T-cell (primary cell): Measurements from ENCODE around the gene IL1RN. TPM values are rescaled to one million over a fixed set of nuclear protein-coding genes. Genes with fewer than 3 reads are reported as not detected.

Experiments used
- ATAC-seq, 4 experiments: fragments of 200-7000 bp in 3 of 4; fragments of 150-1000 bp in 1 of 4; cut with Tn5 transposase; replicated peaks in 1 of 4; 1 replicate in 3 of 4; 2 replicates in 1 of 4; pipeline ENCODE4 v1.10.0; 2021; ENCODE audit warnings: moderate library complexity in 3 of 4, mild to moderate bottlenecking in 2 of 4, moderate number of reproducible peaks in 1 of 4
- CTCF ChIA-PET, 2 donors: fragments of 300-600 bp; sonication (Branson Sonifier 250); formaldehyde crosslinking; loops; one replicate each; lab custom pipeline; 2022; ENCODE audit warnings: antibody characterized with exemption in 2 of 2; lab: Charles Lee
- POLR2A ChIA-PET, 2 donors: fragments of 300-600 bp; sonication (Branson Sonifier 250); formaldehyde crosslinking; loops; one replicate each; lab custom pipeline; 2022; ENCODE audit warnings: antibody characterized with exemption in 2 of 2; lab: Charles Lee
- DNase-seq, 35 experiments: peaks; one replicate each; pipeline versions ENCODE4 v3.0.0 to v3.0.0-alpha.2; 2013 to 2023
- H3K27ac ChIP-seq: one replicate; pipeline ENCODE4 v1.5.1; 2013; ENCODE audit warnings: low read length
- H3K27me3 ChIP-seq, 2 experiments: replicated peaks in 1 of 2; 1 replicate in 1 of 2; 2 replicates in 1 of 2; pipeline versions ENCODE4 v1.6.1 to v1.7.0; 2013; ENCODE audit warnings: low read length in 1 of 2, mixed read lengths in 1 of 2; ENCODE audit not compliant: control insufficient read depth in 2 of 2, insufficient read depth in 2 of 2; ENCODE audit errors: extremely low read depth in 1 of 2
- H3K36me3 ChIP-seq, 2 donors: 1 replicate in 1 of 2; 2 replicates in 1 of 2; pipeline versions ENCODE4 v1.6.1 to v1.7.0; 2013; ENCODE audit warnings: low read length in 1 of 2; ENCODE audit not compliant: control insufficient read depth in 2 of 2, insufficient read depth in 1 of 2; ENCODE audit errors: extremely low read depth in 1 of 2
- H3K4me1 ChIP-seq, 2 experiments: 1 replicate in 1 of 2; 2 replicates in 1 of 2; pipeline versions ENCODE4 v1.6.1 to v1.7.0; 2013; ENCODE audit warnings: low read length in 2 of 2, mixed read lengths in 1 of 2; ENCODE audit not compliant: insufficient read depth in 2 of 2, control insufficient read depth in 1 of 2; ENCODE audit errors: extremely low read depth in 1 of 2
- H3K4me3 ChIP-seq, 2 donors: 1 replicate in 1 of 2; 2 replicates in 1 of 2; pipeline versions ENCODE4 v1.5.1 to v1.7.0; 2013; ENCODE audit warnings: mild to moderate bottlenecking in 2 of 2, low read length in 1 of 2, moderate library complexity in 1 of 2; ENCODE audit not compliant: control insufficient read depth in 1 of 2; ENCODE audit errors: extremely low read depth in 1 of 2
- H3K9me3 ChIP-seq: 2 replicates; pipeline ENCODE4 v1.7.0; 2013
- H3K27ac Mint-ChIP-seq, 2 donors: one replicate each; pipeline ENCODE4 v1.8.0; 2020 to 2021; ENCODE audit warnings: mild to moderate bottlenecking in 2 of 2, mixed read lengths in 2 of 2
- H3K27me3 Mint-ChIP-seq, 2 donors: one replicate each; pipeline ENCODE4 v1.8.0; 2021 to 2022; ENCODE audit warnings: mixed read lengths in 2 of 2
- H3K36me3 Mint-ChIP-seq: one replicate; pipeline ENCODE4 v1.8.0; 2021; ENCODE audit warnings: mixed read lengths
- H3K4me1 Mint-ChIP-seq, 3 donors: one replicate each; pipeline ENCODE4 v1.8.0; 2020 to 2022; ENCODE audit warnings: mixed read lengths in 3 of 3, mild to moderate bottlenecking in 1 of 3
- H3K4me3 Mint-ChIP-seq, 3 donors: one replicate each; pipeline ENCODE4 v1.8.0; 2020 to 2022; ENCODE audit warnings: mild to moderate bottlenecking in 3 of 3, mixed read lengths in 3 of 3, moderate library complexity in 3 of 3
- H3K9me3 Mint-ChIP-seq, 3 donors: one replicate each; pipeline ENCODE4 v1.8.0; 2020 to 2022; ENCODE audit warnings: mixed read lengths in 3 of 3
- WGBS: methylation state at CpG from one replicate; pipeline ENCODE4 v1.1.5; 2013; ENCODE audit warnings: missing lambda C conversion rate; ENCODE audit not compliant: insufficient coverage; 5-methylcytosine and 5-hydroxymethylcytosine counted together
- total RNA-seq, 35 experiments: library from RNA in 6 of 35; stranded (reverse) in 6 of 35; fragments of 120-200 nt in 1 of 35; gene quantifications; one replicate each; pipeline versions ENCODE4 v1.2.1 to v1.2.4 and lab custom pipeline; 2013 to 2026

IL1RN gene
- total RNA-seq, 5 donors from 2014 or later (not counting 1 experiment from before 2014, with no cell fraction given): not detected

DNA sequence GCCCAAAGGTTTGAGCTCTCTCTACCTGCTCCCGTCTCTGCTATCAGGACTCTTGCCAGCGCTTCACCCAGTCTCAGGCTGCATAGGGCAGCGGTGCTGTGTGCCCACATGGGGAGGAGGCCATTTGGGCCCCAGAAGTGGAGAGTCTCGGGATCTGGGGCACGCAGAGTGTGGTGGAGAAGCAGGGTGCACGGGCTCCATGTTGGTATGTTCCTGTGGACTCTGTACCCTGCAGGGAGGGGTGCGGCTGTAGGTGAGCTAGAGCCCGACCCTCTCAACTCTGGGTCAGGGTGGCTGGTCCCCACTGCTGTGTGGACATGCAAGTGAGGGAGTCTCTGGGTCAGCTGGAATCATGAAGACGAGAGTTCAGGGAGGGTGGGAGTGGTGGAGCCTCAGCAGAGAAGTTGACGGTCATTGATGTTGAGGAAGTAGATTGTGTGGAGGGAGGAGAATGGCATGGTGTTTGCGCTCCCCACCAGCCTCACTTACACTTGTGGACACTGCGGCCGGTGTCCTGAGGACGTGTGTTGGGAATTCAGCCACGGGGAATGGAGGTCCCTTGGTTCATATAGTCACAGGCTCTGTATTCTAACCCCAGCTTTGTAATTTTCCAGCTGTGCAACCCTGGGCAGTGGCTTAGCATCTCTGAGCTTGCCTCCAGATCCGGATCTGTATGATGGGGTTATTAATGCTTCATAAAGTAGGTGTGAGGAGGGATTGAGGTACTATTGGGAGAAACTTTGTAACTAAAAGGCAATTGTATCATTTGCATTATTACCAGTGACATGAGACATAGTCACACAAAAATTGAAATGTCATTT, 45.5 kb downstream of the IL1RN start:
- Mint-ChIP-seq H3K27ac (peak overlapping the region; percentile 90 to 96), H3K4me1 (peaks cover 82 to 84% (median 83%) of the 10 kb centered on the region in 3 donors), H3K27me3 (peaks cover 0 to 2% of the 10 kb centered on the region in 2 donors), H3K9me3 (peaks cover 0 to 3% (median 0%) of the 10 kb centered on the region in 3 donors), H3K4me3 (peak overlapping the region; percentile 85 to 86 (median 86)), H3K36me3 (peaks cover 12% of the 10 kb centered on the region)
- no peaks in the 10 kb centered on the region for H3K9me3 ChIP-seq
- no peak for ATAC-seq
- H3K4me1 ChIP-seq: peaks cover 54 to 95% of the 10 kb centered on the region in 2 experiments
- DNase-seq: no peak
- ChIA-PET POLR2A (interaction anchor here in 1 of 2 donors (1.3 kb wide), 1 partner anchor 35 kb away, joined by 3 read pairs; no protein-coding TSS in a partner anchor), CTCF (interaction anchor here (0.9 to 7.9 kb wide), 4 partner anchors 14 to 36 kb away, joined by 3 to 99 read pairs (median 17); no protein-coding TSS in a partner anchor)
- peak overlapping the region; percentile 78 for H3K27ac ChIP-seq
- H3K36me3 ChIP-seq: peaks cover 5 to 20% of the 10 kb centered on the region in 2 donors
- 98% methylated on average over 10 of the region's 16 CpGs for WGBS
- no peaks in the 10 kb centered on the region for H3K27me3 ChIP-seq
- peak overlapping the region; percentile 42 to 93 for H3K4me3 ChIP-seq

DNA sequence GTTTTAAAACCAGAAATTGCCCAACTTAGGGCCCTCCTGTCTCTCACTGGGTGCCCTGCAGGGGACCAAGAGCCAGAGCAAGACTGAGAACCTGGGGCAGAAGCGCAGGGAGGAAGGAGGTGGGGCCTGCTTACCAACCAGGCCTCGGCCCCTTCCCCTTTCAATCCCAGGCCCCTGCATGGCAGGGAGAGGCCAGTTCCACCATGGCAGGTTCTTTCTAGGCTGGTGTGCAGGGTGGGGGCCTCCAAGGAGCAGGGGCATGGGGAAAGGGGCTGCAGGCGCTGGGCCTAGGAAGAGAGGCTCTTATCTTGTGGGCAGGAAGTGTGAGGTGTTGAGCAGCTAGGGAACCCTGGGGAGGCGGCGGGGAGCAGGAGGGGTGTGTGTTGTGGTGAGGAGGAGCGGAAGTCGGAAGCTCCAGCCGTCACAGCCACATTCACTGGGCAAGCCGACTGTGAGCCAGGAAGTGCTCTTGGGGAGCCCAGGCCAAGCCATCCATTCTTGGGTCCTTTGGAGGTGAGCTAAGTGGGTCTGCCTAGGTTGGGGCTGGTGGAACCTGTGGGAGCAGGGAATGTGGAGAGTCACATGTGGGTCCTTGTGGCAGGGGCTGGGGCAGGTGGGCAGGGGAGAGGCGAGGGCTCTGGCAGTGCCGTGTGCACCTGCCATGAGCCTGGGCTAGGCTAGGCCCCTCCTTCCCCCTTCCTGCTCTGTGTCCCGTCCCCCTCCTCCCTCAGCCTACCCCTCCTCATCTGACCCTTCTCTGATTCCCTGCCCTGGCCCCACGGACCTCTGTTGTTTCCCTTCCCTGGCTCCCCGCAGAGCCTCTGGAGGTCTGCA, 46.4 kb downstream of the IL1RN start, which contains the start of gene PSD4:
Gene PSD4, plus strand, starts transcription at position 430 of the 834 bp plus-strand sequence. CDS start 8,486 bp downstream, outside the sequence.
- peaks cover 82 to 84% (median 83%) of the 10 kb centered on the region in 3 donors for H3K4me1 Mint-ChIP-seq
- no peaks in the 10 kb centered on the region for H3K27me3 ChIP-seq
- WGBS: 3% methylated on average over 8 of the region's 14 CpGs
- peak within 1 kb of the TSS; percentile 78 for H3K27ac ChIP-seq
- ChIA-PET POLR2A (interaction anchor here (0.6 to 2.0 kb wide), 7 partner anchors 9 to 182 kb away, joined by 3 to 10 read pairs (median 5); no protein-coding TSS in a partner anchor), CTCF (interaction anchor here (0.7 to 7.9 kb wide), 11 partner anchors 15 to 216 kb away, joined by 3 to 99 read pairs (median 4); no protein-coding TSS in a partner anchor)
- peak within 1 kb of the TSS; percentile 90 to 96 for H3K27ac Mint-ChIP-seq
- H3K4me3 Mint-ChIP-seq: peak within 1 kb of the TSS; percentile 85 to 86 (median 86)
- peaks cover 14% of the 10 kb centered on the region for H3K36me3 Mint-ChIP-seq
- H3K9me3 ChIP-seq: no peaks in the 10 kb centered on the region
- H3K36me3 ChIP-seq: peaks cover 5 to 23% of the 10 kb centered on the region in 2 donors
- ATAC-seq (peak; percentile 82 to 91 (median 86)), DNase-seq (peak; percentile 75 to 93 (median 88))
- peaks cover 54 to 95% of the 10 kb centered on the region in 2 experiments for H3K4me1 ChIP-seq
- peaks cover 0 to 2% of the 10 kb centered on the region in 2 donors for H3K27me3 Mint-ChIP-seq
- peaks cover 0 to 3% (median 0%) of the 10 kb centered on the region in 3 donors for H3K9me3 Mint-ChIP-seq
- peak within 1 kb of the TSS; percentile 90 to 93 for H3K4me3 ChIP-seq

DNA sequence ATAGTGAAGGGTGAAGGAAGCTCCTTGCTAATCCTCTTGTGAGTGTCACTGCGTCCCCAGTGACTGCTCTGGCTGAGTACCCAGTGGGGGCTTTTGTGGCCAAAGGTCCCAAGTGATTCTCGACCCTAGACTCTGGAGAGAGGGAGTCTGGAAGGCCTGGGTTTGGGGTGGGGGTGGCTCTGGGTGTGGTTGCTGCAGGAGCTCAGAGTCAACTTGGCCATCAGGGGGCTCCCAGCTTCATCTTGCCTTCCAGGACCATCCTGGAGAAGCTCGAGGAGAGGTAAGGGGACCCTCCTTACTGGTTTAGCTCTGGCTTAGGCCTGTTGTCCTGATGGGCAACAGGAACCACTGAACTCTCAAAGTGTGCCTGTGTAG, 47.0 kb downstream of the IL1RN start:
- H3K27ac Mint-ChIP-seq: peak overlapping the region; percentile 90 to 96
- peaks cover 54 to 95% of the 10 kb centered on the region in 2 experiments for H3K4me1 ChIP-seq
- peaks cover 83 to 84% (median 84%) of the 10 kb centered on the region in 3 donors for H3K4me1 Mint-ChIP-seq
- H3K4me3 ChIP-seq: peak overlapping the region; percentile 90 to 93
- H3K27me3 Mint-ChIP-seq: peaks cover 0 to 2% of the 10 kb centered on the region in 2 donors
- H3K27me3 ChIP-seq: no peaks in the 10 kb centered on the region
- H3K9me3 Mint-ChIP-seq: peaks cover 0 to 3% (median 0%) of the 10 kb centered on the region in 3 donors
- no peaks in the 10 kb centered on the region for H3K9me3 ChIP-seq
- WGBS: no CpG with 5 or more reads among the region's 3 CpGs
- H3K36me3 Mint-ChIP-seq: peaks cover 18% of the 10 kb centered on the region
- peak in 1 of 4 experiments; percentile 1 for ATAC-seq
- ChIA-PET CTCF (interaction anchor here (0.7 to 7.9 kb wide), 13 partner anchors 18 to 216 kb away, joined by 3 to 99 read pairs (median 6); no protein-coding TSS in a partner anchor), POLR2A (interaction anchor here (0.6 to 2.0 kb wide), 9 partner anchors 9 to 732 kb away, joined by 3 to 10 read pairs (median 5); no protein-coding TSS in a partner anchor)
- H3K27ac ChIP-seq: peak overlapping the region; percentile 78
- DNase-seq: no peak
- peaks cover 5 to 23% of the 10 kb centered on the region in 2 donors for H3K36me3 ChIP-seq
- peak overlapping the region; percentile 85 to 86 (median 86) for H3K4me3 Mint-ChIP-seq

DNA sequence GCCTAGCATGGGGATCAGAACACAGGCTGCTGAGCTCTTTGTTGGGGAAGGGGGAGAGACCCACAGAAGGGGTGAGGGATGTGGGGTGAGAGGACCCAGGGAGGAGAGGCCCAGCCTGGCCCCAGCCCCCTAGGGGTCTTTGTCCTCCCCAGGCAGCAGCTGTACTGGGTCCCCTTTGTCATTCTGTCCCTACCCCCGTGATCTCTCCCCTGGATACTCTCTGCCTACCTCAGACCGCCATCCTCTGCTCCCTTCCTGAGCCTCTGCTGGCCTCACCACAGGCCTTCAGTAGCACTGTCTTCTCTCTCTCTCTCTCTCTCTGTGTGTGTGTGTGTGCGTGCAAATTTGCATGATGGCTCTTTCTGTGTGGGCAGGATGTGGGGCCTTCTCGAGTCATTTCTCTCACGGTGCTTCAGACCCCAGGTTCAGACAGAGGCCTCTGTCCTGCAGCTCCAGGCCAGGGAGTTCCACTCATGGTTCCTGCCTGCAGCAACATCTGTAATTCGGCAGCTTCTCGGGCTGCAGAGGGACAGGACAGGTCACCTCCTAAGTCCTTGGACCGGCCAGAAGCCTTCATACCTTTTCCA, 47.7 kb downstream of the IL1RN start:
- peak; percentile 50 to 83 (median 67) for DNase-seq
- H3K27me3 ChIP-seq: no peaks in the 10 kb centered on the region
- ChIA-PET POLR2A (interaction anchor here (0.6 to 2.0 kb wide), 5 partner anchors 9 to 731 kb away, joined by 3 to 10 read pairs (median 3); no protein-coding TSS in a partner anchor), CTCF (interaction anchor here (0.6 to 7.9 kb wide), 12 partner anchors 18 to 215 kb away, joined by 3 to 99 read pairs (median 5); no protein-coding TSS in a partner anchor)
- peak overlapping the region; percentile 90 to 93 for H3K4me3 ChIP-seq
- H3K4me1 ChIP-seq: peaks cover 57 to 95% of the 10 kb centered on the region in 2 experiments
- peaks cover 83 to 86% (median 85%) of the 10 kb centered on the region in 3 donors for H3K4me1 Mint-ChIP-seq
- H3K4me3 Mint-ChIP-seq: peak overlapping the region; percentile 85 to 86 (median 86)
- H3K36me3 ChIP-seq: peaks cover 5 to 31% of the 10 kb centered on the region in 2 donors
- peak overlapping the region; percentile 78 for H3K27ac ChIP-seq
- H3K9me3 ChIP-seq: no peaks in the 10 kb centered on the region
- H3K36me3 Mint-ChIP-seq: peaks cover 18% of the 10 kb centered on the region
- H3K9me3 Mint-ChIP-seq: peaks cover 0 to 3% (median 0%) of the 10 kb centered on the region in 3 donors
- ATAC-seq: peak; percentile 44 to 59 (median 52)
- 0% methylated on average over 2 of the region's 8 CpGs for WGBS
- peaks cover 0 to 2% of the 10 kb centered on the region in 2 donors for H3K27me3 Mint-ChIP-seq
- peak overlapping the region; percentile 90 to 96 for H3K27ac Mint-ChIP-seq
